NCI-H2107 (cell line): ENCODE measurements around the gene CCDC88C.

Experiments used
- DNase-seq: peaks from one replicate; lab custom pipeline; 2025; lab: John Stamatoyannopoulos, UW

CCDC88C gene

DNA sequence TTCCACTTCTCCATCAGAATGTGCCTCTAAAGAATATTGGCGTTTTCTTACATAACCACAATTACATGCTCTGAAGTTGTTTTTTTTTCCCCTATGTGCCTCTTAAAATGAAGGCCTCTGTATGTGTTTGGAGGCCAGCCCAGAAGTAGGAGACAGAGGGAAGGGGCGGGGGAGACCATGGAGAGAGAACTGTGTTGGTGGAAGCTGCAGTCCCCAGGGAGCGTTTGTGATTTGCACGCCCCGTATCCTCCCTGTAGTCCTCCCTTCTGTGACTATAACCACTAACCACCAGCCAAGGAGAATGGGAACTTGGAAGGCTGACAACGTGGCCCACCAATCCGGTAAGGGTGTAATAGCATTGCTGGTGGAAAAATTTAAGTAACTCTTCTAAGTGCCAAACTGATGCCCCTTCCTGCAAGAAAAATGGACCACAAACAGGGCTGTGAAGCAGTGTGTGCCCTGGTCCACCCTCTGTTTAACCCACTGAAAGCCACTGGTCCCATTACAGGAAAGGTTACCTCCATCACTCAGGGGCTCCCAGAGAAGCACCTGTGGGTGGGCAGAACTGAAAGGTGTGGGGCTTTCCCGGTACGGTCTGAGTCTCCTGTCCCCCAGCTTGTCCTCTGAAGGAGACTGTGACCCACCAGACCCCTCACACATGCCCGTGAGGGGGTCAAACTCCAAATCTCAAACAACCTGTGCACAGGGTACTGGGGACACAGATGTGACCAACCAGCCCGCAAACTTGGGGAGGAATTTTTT is 36.8 kb downstream of the CCDC88C start:
- peak; percentile 94 for DNase-seq

DNA sequence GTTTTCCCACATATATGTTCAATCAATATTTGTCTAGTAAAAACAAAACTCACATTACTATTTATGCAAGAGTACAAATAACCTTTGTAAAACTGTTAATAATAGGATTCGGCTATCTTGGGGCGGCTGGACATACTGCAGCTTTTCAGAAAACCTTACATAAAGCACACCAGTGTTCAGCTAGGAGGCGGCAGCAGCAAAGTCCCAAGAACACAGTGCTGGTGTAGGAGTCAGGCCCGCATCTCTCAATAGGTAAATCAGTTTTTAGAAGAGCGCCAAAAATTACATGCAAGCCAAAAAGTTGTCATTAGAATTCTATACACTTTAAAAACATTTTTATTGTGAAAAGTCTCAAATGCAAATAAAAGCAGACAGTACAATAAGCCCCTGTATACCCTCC is 37.5 kb downstream of the CCDC88C start:
- no peak for DNase-seq

DNA sequence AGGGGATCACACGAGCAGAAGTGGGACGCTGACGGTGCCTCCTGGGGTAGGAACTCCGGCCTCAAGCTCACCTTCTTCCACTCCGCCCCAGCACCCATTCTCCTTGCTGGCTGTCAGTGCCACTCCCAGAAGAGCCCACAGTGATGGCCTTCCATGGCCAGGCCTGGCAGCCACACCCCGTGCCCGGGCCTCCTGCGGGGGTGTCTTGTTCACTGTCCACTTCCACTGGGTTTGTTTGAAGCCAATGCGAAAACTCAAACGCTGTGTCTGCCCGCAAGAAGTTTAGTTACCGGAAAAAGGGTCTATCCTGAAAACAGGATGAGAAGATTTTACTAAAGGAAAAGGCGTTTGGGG is 38.1 kb downstream of the CCDC88C start:
- DNase-seq = no peak

DNA sequence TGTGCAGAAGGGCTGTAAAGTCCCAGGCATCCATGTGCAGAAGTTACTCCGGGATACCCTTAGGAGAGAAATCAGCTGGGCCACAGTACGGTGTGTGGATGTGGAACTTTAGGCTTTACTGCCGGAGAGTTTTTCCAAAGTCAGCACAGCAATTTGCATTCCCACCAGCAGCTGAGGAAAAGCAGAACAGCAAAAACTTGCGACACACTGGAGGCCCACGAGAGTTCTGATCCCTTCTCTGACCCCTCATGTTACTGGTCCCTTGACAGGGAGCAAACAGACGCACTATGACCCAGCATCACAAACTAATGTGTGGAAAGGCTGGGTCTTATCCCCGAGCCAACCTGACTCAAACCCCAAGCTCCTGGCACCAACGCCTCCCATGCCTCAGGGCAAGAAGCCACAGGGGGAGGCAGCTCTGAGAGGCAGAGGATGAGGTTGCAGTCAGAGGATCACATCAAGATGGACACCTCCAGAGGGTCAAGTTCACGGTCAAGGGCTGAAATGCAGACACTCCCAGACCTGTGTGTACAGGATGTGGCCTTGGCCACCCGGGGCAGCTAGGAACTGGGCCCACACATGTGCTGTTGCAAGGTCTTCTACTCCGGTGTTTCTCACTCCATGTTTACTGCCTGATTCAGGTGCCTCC is 38.6 kb downstream of the CCDC88C start:
- DNase-seq = no peak

DNA sequence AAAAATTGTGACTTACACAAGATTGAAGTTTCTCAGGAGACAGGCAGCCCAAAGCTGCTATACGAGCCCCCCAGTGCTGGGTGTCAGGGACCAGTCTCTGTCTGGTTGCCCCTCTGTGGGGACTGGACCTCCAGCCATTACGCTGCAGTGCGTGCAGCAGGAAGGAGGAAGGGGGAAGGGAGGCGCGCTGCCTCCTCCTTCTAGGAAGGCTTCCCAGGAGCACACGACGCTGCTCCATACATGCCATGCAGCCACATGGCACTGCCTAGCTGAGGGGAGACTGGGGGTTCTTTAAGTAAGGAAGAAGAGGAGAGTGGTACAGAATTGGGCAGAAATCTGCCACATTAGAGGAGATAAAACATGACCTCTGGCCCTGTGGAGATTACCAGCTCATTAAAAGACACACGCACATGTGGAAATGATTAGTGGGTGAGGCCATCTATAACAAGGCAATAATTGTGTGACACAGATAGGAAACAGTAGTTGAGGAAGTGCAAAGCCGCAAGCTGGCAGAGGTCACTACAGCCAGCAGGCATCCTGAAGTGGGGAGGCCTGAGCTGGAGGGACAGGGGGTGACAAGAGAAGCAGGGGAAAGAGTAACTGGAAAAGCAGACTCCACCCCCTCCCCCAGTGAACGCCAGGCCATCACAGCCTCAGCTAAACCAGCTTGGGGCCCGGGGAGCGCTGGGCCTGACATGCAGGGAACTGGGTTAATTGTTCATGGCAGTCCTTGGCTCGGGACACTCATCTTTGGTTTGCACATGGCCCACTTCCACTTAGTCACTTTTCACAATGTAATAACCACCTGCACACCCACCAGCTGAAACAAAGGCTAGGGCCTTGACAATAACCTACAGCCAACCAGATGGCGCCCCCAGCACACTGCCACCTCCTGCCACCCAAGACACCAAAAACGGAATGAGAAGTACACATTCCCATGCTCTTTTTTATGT is 39.6 kb downstream of the CCDC88C start:
- DNase-seq = no peak

DNA sequence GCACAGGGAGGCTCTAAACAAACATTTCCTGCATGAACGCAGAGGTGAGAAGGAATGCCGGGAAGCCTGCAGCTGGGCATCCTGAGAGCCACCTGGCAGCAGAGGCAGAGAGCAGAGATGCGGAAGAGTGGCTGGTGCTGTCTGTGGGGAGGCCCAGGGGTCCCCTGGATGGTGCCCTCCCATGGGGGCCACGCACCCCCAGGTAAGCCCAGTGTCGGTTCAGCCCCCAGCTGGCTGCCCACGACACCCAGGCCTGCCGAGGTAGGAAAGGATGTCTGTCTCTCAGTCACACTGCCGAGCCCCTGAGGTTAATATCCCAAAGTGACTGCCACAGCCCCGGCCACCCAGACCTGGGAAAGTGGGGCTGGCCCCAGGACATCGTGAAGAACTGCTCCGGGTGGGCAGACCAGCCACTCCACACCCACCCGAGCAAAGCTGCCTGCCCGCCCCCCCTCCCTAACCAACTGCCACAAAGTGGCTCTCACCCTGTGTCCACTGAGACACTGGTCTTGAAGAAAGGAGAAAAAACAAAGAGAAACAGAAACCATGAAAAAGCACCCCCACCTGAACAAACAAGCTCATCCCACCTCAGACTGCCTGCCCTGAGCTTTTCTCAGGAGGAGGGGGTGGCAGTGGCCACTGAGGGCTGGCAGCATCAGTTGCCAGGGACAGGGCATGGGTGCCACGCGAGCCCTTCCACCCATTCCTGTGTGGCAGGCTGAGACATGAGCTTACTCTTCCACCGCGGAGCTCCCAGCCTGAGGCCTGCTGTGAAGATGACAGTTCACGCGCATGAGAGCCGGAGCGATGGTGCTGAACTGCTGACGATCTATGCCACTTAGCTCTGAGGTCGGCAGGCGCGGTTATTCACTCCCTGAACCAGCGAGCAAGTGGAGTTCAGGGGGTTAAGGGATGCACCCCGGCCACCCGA is 40.8 kb downstream of the CCDC88C start:
- DNase-seq = peak; percentile 61

DNA sequence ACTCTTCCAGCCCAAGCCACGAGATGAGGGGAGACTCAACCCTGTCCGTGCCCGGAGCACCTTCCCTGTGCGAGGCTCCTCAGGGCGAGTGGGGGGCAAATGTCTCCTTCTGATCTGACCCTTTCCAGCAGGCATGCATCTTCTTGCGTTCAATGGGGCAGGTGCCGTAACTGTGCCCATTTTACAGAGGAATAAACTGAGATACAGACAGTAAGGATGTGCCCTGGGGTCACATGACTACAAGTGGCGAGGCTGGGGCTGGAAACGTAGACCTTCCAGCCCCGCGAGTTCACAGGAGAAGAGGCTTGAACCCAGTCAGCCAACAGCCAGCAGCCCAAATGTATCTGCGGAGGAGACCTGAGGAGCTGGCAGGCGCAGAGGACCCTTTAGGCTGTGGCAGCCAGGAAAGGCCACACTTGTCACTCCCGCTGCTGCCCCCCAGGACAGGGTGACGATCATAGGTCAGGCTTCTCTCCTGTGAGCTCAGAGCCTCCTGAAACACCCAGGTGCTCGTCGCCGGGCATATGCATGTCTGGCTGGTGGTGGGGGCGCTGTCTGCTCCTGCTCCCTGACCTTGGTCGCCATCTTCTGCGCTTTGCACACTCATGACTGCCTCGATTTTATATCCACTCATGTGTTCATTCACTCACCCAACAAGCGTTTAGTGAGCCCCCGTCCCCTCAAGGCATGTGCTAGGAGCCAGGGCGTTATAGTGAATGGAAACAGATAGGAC is 41.7 kb downstream of the CCDC88C start:
- no peak for DNase-seq

DNA sequence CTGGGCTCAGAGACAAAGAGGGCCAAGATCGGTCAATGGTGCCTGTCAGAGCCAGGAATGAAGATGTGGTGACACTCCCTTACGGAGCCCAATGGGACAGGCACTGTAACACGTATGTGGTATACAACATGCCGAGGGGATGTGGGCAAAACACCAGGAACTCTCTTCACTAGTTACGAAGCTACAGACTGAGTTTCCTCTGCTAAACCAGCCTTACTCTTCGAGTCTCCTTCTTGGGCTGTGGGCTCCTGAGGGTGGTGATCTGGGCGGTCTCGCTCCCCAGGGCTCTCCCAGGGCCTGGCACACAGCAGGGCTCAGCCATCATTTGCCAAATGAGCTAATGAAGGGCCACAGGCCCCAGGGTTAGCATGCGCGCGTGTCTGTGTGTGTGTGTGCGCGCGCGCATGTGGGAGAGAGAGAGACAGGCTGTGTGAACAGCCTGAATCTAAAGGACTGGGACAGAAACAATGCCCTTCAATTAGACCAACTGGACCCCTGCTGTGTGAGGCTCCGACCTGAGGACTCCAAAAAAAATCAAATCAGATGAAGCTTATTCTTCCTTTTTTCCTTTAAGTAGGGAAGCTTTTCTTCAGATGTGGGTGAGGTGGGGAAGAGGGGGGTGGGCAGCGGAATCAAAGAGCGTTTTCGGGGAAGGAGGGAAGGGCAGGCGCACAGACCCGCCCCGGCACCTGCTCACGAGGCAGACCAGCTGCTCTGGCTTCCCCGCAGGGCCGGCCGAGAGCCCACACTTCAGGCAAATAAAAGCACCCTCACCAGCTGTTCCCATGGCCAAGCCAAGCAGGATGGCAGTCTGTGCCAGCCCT is 42.5 kb downstream of the CCDC88C start:
- peak; percentile 62 for DNase-seq

DNA sequence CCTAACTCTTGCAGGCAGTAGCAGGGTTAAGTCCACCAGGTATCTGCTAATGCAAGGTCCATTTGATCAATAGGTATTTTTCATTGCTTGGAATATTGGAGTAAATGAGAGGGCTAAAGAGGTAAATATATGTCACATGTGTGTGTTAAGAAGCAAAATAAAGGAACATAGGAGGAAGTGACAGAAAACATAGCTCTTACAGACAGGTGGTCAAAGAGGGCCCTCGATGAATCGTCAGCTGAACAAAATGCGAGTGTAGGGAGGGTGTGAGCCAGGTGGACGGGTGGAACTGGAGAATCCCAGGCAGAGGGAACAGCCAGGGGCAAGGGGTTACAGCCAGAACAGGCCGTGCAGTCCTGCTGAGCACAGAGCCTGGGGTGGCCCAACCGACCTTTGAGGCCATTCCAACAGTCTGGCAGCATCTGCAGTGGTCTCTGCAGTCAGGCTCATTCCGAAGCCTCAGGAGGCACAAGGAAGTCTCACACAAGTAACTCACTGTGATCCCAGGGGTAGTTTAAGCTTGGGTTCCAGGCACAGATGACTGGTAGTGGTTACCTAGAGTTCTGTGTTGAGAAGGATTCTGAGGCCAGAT is 43.2 kb downstream of the CCDC88C start:
- DNase-seq = no peak

DNA sequence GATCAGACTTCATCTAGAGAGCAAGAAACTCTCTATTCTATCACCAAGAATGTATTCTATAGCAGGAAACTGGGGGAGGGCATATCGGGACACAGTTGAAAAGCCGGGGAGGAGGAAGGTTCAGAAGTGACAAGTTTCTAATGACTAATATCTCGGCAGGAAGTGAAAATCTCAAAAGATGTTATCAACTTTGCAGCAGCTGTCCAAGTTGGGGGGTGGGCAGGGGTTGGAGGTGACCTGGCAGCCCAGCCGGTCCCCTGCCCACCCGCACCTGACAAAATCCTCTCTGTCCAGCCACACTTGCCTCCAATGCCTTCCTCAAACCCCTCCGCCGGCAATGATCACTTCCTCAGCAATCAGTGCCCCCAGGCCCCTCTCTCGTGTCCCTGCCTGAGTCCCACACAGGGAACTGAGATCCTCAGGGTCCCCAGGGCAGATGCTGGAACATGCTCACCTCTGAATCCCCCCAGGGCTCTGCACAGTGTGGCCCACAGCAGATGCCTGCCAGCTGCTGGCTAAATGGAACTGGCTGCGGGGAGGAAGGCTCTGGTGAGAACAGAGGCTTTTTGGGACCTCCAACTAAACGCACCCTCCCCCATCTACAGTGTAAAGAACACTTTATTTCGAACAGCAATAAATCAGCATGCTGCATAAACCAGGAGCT is 43.9 kb downstream of the CCDC88C start:
- no peak for DNase-seq

DNA sequence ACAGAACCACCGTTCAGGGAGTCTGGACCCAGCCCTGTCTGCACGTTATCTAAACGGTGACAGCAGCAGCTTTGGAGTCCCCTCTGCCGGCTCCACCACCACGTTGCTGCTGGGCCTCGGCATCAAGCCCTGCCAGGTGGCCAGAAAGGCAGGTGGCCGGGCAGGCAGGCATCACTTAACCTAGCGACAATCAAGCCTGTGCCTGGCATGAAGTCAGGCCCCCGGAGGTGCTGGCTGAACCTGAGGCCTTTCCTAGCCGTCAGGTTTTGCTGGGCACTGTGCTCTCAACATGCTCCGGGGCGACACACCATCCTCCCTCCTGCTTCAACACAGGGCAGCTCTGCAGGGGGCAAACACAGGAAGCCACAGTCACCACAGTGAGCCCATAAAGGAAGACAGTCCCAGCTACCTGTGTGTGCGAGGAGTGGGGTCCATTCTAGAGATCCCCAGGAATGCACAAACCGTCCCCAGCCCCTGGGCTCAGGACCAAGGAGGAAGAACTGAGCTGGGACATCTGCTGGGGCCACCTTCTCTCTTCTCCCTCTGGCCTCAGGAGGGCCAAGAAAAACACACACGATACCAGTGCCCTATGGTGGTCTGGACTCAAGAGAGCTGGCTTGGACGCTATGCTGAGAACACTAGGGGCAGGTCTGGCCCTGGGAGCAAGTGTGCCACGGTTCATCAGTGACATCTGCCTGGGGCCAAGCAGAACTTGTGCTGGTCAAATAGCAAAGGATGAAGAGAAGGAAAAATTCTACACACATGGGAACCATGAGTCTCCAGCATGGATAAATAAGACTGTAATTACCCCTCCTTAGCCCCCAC is 44.7 kb downstream of the CCDC88C start:
- DNase-seq = peak; percentile 90

DNA sequence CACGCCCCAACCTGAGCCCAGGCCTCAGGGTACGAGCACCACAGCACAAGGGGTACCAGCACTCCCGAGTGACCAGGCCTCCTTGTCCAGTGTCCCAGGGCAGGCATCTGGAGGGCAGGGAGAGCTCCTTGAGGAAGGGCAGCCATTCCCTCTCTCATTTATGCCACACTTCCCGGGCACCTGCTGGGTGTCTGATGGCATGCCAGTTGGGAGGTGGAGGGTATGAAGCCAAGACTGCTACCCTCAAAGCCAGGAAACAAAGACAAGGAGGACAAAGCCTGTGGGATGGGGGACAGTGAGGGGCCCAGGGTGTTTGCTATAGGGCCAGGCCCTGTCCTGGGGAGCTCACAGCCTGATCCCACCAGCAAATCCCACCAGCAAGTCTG is 45.6 kb downstream of the CCDC88C start:
- no peak for DNase-seq

DNA sequence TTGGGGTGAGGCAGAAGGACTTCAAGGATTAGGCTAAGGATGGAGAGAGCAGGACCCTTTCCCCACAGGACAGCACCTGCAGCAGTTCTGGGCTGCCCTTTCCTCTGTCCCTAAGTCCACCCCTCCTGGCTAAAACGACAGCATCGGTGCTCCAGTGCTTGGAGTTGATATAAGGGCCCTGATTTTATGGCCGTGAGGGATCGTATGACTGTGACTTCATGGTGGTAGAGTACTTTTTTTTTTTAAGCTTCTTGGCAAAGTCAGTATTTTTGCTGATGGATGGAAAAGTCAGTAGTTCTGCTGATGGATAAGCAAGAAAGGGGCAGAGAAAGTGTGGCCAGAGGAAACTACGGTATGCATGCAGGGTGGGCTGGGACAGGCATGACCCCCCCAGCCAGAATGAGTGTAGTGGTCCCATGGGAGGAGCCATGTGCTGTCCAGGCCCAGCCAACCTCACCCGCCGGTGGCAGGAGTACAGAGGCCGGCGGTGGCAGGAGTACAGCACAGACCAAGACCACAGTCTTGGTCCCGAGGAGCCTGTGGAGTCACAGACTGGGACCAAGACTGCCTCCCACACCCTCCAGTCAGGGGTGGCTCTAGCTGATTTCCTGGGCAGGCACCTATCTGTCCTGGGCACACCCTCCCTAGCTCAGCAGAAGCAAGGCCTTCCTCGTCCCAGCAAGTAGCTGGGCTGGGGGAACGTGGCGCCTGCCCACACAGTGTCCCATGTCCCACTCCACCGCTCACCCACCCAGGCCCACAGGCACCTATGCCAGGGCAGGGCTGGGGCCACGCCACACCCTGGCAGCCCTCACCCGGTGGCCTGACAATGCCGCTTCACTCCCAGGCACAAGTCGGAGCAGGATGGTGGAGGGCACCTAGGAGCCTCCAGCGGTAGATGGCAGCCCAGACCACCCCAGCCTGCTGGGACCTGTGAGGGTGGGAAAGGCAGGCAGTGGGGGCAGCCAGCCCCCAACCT is 46.3 kb downstream of the CCDC88C start:
- no peak for DNase-seq

DNA sequence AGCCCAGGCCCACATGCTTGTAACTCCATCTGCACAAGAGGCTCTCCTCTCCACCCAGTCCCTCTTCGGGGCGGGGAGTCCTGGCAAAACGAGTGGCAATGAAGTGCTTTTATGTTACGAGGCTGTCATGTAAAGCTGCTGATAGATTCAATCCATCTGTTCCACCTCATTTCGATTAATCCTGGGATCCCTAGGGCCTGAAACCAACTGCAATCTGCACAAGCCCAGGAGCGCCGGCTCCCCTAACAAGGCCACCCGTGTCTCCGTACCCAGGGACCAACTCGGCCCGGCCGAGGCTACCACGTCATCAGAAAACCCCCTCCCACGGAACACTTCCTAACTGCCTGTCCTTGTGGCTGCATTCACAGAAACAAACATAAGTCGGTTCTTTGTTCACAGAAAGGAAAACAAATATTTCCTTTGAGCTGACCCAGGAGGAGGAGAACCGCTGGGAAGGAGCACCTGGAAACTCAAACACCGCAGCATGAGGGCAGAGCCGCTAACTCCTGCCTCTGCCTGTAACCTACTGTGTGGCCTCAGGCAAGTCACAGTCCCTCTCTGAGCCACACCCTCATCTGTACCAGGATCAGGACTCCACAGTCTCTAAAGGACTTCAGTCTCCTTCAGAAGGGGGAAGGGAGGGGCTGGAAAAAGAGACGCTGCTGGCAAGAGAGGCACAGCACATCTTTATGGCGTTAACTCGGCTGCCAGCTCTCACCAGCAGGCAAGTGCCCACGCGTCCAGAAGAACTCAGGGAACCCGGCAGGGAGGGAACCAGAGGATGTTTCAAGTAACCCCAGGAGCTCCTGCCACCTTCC is 47.8 kb downstream of the CCDC88C start:
- peak; percentile 76 for DNase-seq

DNA sequence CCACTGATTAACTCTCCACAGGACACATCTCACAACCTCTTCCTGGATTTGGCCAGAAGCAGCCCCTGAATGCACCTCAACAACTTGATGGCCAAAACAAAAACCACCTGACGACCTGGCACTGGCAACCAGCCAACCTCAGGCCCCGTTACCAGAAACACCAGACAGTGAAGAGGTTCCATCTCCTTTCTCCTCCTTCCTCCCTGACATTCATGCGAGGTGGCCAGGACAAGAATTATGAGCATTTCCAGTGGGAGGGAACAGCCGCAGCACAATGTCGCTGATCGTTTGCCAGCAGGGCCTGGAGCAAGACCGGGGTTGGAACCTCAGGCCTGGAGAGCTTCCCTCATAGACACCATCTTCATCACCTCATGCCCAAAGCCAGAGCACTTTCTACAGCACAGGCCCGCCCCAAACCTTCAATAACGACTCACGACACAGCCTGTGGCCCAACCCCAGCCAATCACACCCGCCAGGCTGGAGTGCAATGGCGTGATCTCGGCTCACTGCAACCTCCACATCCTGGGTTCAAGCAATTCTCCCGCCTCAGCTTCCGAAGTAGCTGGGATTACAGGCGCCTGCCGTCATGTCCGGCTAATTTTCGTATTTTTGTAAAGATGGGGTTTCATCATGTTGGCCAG is 48.7 kb downstream of the CCDC88C start:
- DNase-seq = no peak
